CD4-positive, alpha-beta memory T cell (primary cell): ENCODE results near the gene INTS4. TPM values are rescaled to one million over a fixed set of nuclear protein-coding genes. Genes with fewer than 3 reads are reported as not detected.
"Not testable (repeated sequence)": the region's sequence is repeated elsewhere in the genome, so short reads cannot be mapped to it uniquely, and the experiment has no call there.

Experiments
- CTCF ChIA-PET: fragments of 350-600 bp; sonication (Branson Sonifier 250); formaldehyde crosslinking; loops from one replicate; lab custom pipeline; 2021; ENCODE audit warnings: inconsistent platforms; ENCODE audit not compliant: partially characterized antibody; lab: Charles Lee
- POLR2A ChIA-PET: fragments of 350-600 bp; sonication (Branson Sonifier 250); formaldehyde crosslinking; loops from one replicate; lab custom pipeline; 2021; ENCODE audit not compliant: partially characterized antibody; lab: Charles Lee
- DNase-seq, 5 donors: peaks; one replicate each; pipeline versions ENCODE4 v3.0.0 to v3.0.0-alpha.2; 2020 to 2022; ENCODE audit warnings: mixed read lengths in 1 of 5
- H3K27ac ChIP-seq: one replicate; pipeline ENCODE4 v1.7.0; 2013; ENCODE audit warnings: low read depth, low read length
- H3K27me3 ChIP-seq: 2 replicates; pipeline ENCODE4 v1.7.0; 2013; ENCODE audit warnings: mild to moderate bottlenecking, low read length, moderate library complexity; ENCODE audit not compliant: insufficient read depth
- H3K36me3 ChIP-seq: 2 replicates; pipeline ENCODE4 v1.7.0; 2013; ENCODE audit warnings: mild to moderate bottlenecking, low read length, moderate library complexity; ENCODE audit not compliant: insufficient read depth
- H3K4me1 ChIP-seq: 2 replicates; pipeline ENCODE4 v1.7.0; 2013; ENCODE audit warnings: mild to moderate bottlenecking, low read length, moderate library complexity; ENCODE audit not compliant: insufficient read depth
- H3K4me3 ChIP-seq, 2 donors: one replicate each; pipeline ENCODE4 v1.7.0; 2013; ENCODE audit warnings: low read length in 2 of 2, mild to moderate bottlenecking in 1 of 2
- H3K9me3 ChIP-seq, 2 donors: one replicate each; pipeline ENCODE4 v1.7.0; 2013; ENCODE audit warnings: low read length in 2 of 2, control low read depth in 1 of 2; ENCODE audit not compliant: control insufficient read depth in 1 of 2
- H3K27ac Mint-ChIP-seq, 7 donors: one replicate each; pipeline ENCODE4 v1.8.0; 2020 to 2021; ENCODE audit warnings: mixed read lengths in 7 of 7, mild to moderate bottlenecking in 6 of 7, inconsistent platforms in 3 of 7, moderate library complexity in 3 of 7
- H3K27me3 Mint-ChIP-seq, 2 donors: one replicate each; pipeline ENCODE4 v1.8.0; 2020 to 2021; ENCODE audit warnings: mixed read lengths in 2 of 2
- H3K36me3 Mint-ChIP-seq, 2 donors: one replicate each; pipeline ENCODE4 v1.8.0; 2020 to 2021; ENCODE audit warnings: mixed read lengths in 2 of 2, inconsistent platforms in 1 of 2, mild to moderate bottlenecking in 1 of 2
- H3K4me1 Mint-ChIP-seq, 4 donors: one replicate each; pipeline ENCODE4 v1.8.0; 2020 to 2021; ENCODE audit warnings: mixed read lengths in 4 of 4, mild to moderate bottlenecking in 1 of 4
- H3K4me3 Mint-ChIP-seq, 8 donors: one replicate each; pipeline ENCODE4 v1.8.0; 2020 to 2021; ENCODE audit warnings: mixed read lengths in 8 of 8, mild to moderate bottlenecking in 7 of 8, moderate library complexity in 6 of 8, inconsistent platforms in 3 of 8
- H3K9me3 Mint-ChIP-seq, 8 donors: one replicate each; pipeline ENCODE4 v1.8.0; 2020 to 2021; ENCODE audit warnings: mixed read lengths in 8 of 8, mild to moderate bottlenecking in 5 of 8, inconsistent platforms in 3 of 8, moderate library complexity in 1 of 8
- intact Hi-C: fragments of 100-400 bp; cut with micrococcal nuclease; formaldehyde crosslinking; loops from one replicate; pipeline ENCODE4 v1.15.1; 2023
- polyA plus RNA-seq, 2 donors: library from polyadenylated mRNA; unstranded; fragments of 300-500 nt; fragmentation: Illumina TruSeq; gene quantifications; one replicate each; pipeline ENCODE4 v1.2.3, GENCODE V29; 2021
- total RNA-seq, 2 experiments: library from RNA; stranded (reverse); gene quantifications; one replicate each; pipeline ENCODE4 v1.2.3, GENCODE V29; 2021

Gene INTS4
- total and polyA plus RNA-seq, 4 experiments from 2014 or later, result 37.2 to 85.0 (median 63.1) TPM

GRCh38 chr11:77861444-77861843 is 133.0 kb downstream of the INTS4 start:
- H3K27ac Mint-ChIP-seq, H3K27me3 Mint-ChIP-seq, H3K9me3 ChIP-seq, H3K4me1 ChIP-seq, POLR2A ChIA-PET, H3K4me1 Mint-ChIP-seq, intact Hi-C loops, DNase-seq, H3K27ac ChIP-seq, H3K4me3 ChIP-seq, H3K4me3 Mint-ChIP-seq, CTCF ChIA-PET, H3K36me3 ChIP-seq, H3K9me3 Mint-ChIP-seq, H3K27me3 ChIP-seq: not testable (repeated sequence)
- H3K36me3 Mint-ChIP-seq, result peaks cover 22 to 26% of the 10 kb centered on the region in 2 donors

GRCh38 chr11:77857906-77858457 is 136.5 kb downstream of the INTS4 start:
- H3K27ac Mint-ChIP-seq, POLR2A ChIA-PET, H3K4me3 Mint-ChIP-seq, H3K9me3 ChIP-seq, intact Hi-C loops, CTCF ChIA-PET, H3K27me3 ChIP-seq, H3K27ac ChIP-seq, H3K4me1 Mint-ChIP-seq, H3K27me3 Mint-ChIP-seq, H3K4me1 ChIP-seq, DNase-seq, H3K36me3 ChIP-seq, H3K4me3 ChIP-seq: not testable (repeated sequence)
- Mint-ChIP-seq H3K9me3 (peaks cover 0 to 25% (median 15%) of the 10 kb centered on the region in 8 donors), H3K36me3 (peaks cover 39 to 41% of the 10 kb centered on the region in 2 donors)

- H3K36me3 Mint-ChIP-seq, result peaks cover 54 to 55% of the 10 kb centered on the region in 2 donors
- H3K27ac Mint-ChIP-seq, result no peak overlapping the region
- Histone ChIP-seq H3K4me1 (no peaks in the 10 kb centered on the region), H3K9me3 (peaks cover 4 to 7% of the 10 kb centered on the region in 2 donors), H3K27me3 (no peaks in the 10 kb centered on the region), H3K27ac (no peak overlapping the region), H3K36me3 (no peaks in the 10 kb centered on the region), H3K4me3 (no peak overlapping the region)
- intact Hi-C loops, result no loop called here
- no peaks in the 10 kb centered on the region for H3K4me1 Mint-ChIP-seq
- ChIA-PET POLR2A (no interaction called here), CTCF (no interaction called here)
- DNase-seq, result no peak
- peaks cover 0 to 26% (median 15%) of the 10 kb centered on the region in 8 donors for H3K9me3 Mint-ChIP-seq
- H3K4me3 Mint-ChIP-seq, result no peak overlapping the region
- H3K27me3 Mint-ChIP-seq, result no peaks in the 10 kb centered on the region
These were observed 139.6 kb downstream of the INTS4 start for GRCh38 chr11:77854838-77855237.

GRCh38 chr11:77851503-77851902 is 143.0 kb downstream of the INTS4 start:
- no peak for DNase-seq
- Histone ChIP-seq H3K36me3 (no peaks in the 10 kb centered on the region), H3K4me3 (no peak overlapping the region), H3K4me1 (no peaks in the 10 kb centered on the region), H3K9me3 (peaks cover 4 to 7% of the 10 kb centered on the region in 2 donors), H3K27me3 (no peaks in the 10 kb centered on the region), H3K27ac (no peak overlapping the region)
- intact Hi-C loops, result no loop called here
- ChIA-PET CTCF (no interaction called here), POLR2A (no interaction called here)
- no peak overlapping the region for H3K4me3 Mint-ChIP-seq
- peaks cover 0 to 32% (median 15%) of the 10 kb centered on the region in 8 donors for H3K9me3 Mint-ChIP-seq
- peaks cover 56 to 65% of the 10 kb centered on the region in 2 donors for H3K36me3 Mint-ChIP-seq
- no peak overlapping the region for H3K27ac Mint-ChIP-seq
- no peaks in the 10 kb centered on the region for H3K27me3 Mint-ChIP-seq
- no peaks in the 10 kb centered on the region for H3K4me1 Mint-ChIP-seq

GRCh38 chr11:77843700-77844099 is 150.8 kb downstream of the INTS4 start:
- H3K27me3 ChIP-seq, H3K9me3 ChIP-seq, H3K4me1 Mint-ChIP-seq, H3K4me3 Mint-ChIP-seq, H3K27ac ChIP-seq, H3K4me3 ChIP-seq, CTCF ChIA-PET, H3K4me1 ChIP-seq, H3K36me3 ChIP-seq, intact Hi-C loops, DNase-seq, POLR2A ChIA-PET, H3K27ac Mint-ChIP-seq, H3K27me3 Mint-ChIP-seq: not testable (repeated sequence)
- Mint-ChIP-seq H3K9me3 (peaks cover 0 to 29% (median 17%) of the 10 kb centered on the region in 8 donors), H3K36me3 (peaks cover 47 to 67% of the 10 kb centered on the region in 2 donors)

GRCh38 chr11:77842441-77843121 is 151.9 kb downstream of the INTS4 start:
- peak overlapping the region in 1 of 7 donors; percentile 31 for H3K27ac Mint-ChIP-seq
- CTCF ChIA-PET, result no interaction called here
- no peak overlapping the region for H3K4me3 Mint-ChIP-seq
- Histone ChIP-seq H3K36me3 (no peaks in the 10 kb centered on the region), H3K4me3 (no peak overlapping the region), H3K27me3 (no peaks in the 10 kb centered on the region), H3K9me3 (no peaks in the 10 kb centered on the region), H3K4me1 (no peaks in the 10 kb centered on the region), H3K27ac (no peak overlapping the region)
- no peaks in the 10 kb centered on the region for H3K4me1 Mint-ChIP-seq
- DNase-seq, result no peak
- H3K36me3 Mint-ChIP-seq, result peaks cover 41 to 61% of the 10 kb centered on the region in 2 donors
- no peaks in the 10 kb centered on the region for H3K27me3 Mint-ChIP-seq
- peaks cover 0 to 29% (median 17%) of the 10 kb centered on the region in 8 donors for H3K9me3 Mint-ChIP-seq
- POLR2A ChIA-PET, result no interaction called here
- intact Hi-C loops, result no loop called here

GRCh38 chr11:77833302-77833701 is 161.2 kb downstream of the INTS4 start:
- H3K27ac Mint-ChIP-seq, result peak overlapping the region in 2 of 7 donors; percentile 29 to 74
- POLR2A ChIA-PET, result no interaction called here

More at GRCh38 chr11:77833302-77833701, 161.2 kb downstream of the INTS4 start:
- H3K36me3 ChIP-seq, result no peaks in the 10 kb centered on the region
- Mint-ChIP-seq H3K4me1 (peaks cover 0 to 5% (median 2%) of the 10 kb centered on the region in 4 donors), H3K9me3 (no peaks in the 10 kb centered on the region), H3K4me3 (no peak overlapping the region), H3K27me3 (no peaks in the 10 kb centered on the region), H3K36me3 (peaks cover 0 to 4% of the 10 kb centered on the region in 2 donors)
- no peaks in the 10 kb centered on the region for H3K9me3 ChIP-seq
- intact Hi-C loops, result no loop called here
- H3K4me1 ChIP-seq, result no peaks in the 10 kb centered on the region
- CTCF ChIA-PET, result no interaction called here
- DNase-seq, result no peak
- no peak overlapping the region for H3K4me3 ChIP-seq
- no peaks in the 10 kb centered on the region for H3K27me3 ChIP-seq
- no peak overlapping the region for H3K27ac ChIP-seq
